Psoas muscle (tissue), 8 donors: ENCODE data around the gene ARHGEF17. TPM values are rescaled to one million over a fixed set of nuclear protein-coding genes. Genes with fewer than 3 reads are reported as not detected.

ENCODE experiments used
- ATAC-seq, 4 donors: fragments of 200-7000 bp; cut with Tn5 transposase; one replicate each; pipeline ENCODE4 v1.9.1; 2020; ENCODE audit warnings: moderate library complexity in 3 of 4, mild to moderate bottlenecking in 2 of 4
- DNase-seq, 2 donors: peaks; one replicate each; pipeline ENCODE4 v3.0.0-alpha.2; 2020
- H3K27ac ChIP-seq: fragments of 200-600 bp; one replicate; pipeline ENCODE4 v1.8.0; 2022
- H3K27me3 ChIP-seq, 3 donors: fragments of 200-600 bp in 1 of 3; one replicate each; pipeline versions ENCODE4 v1.6.1 to v1.8.0; 2013 to 2022; ENCODE audit warnings: low read length in 2 of 3, mild to moderate bottlenecking in 2 of 3, moderate library complexity in 1 of 3; ENCODE audit not compliant: insufficient read depth in 3 of 3
- H3K36me3 ChIP-seq, 2 donors: fragments of 200-600 bp in 1 of 2; one replicate each; pipeline versions ENCODE4 v1.6.1 to v1.8.0; 2013 to 2022; ENCODE audit warnings: low read depth in 1 of 2, mild to moderate bottlenecking in 1 of 2, moderate library complexity in 1 of 2; ENCODE audit not compliant: insufficient read depth in 1 of 2
- H3K4me1 ChIP-seq: fragments of 200-600 bp; one replicate; pipeline ENCODE4 v1.8.0; 2022
- H3K4me3 ChIP-seq: fragments of 200-600 bp; one replicate; pipeline ENCODE4 v1.8.0; 2022; ENCODE audit warnings: mild to moderate bottlenecking
- H3K9me3 ChIP-seq: fragments of 200-600 bp; one replicate; pipeline ENCODE4 v1.8.0; 2022
- WGBS, 3 donors: extraction: QIAGEN DNeasy Blood & Tissue Kit; methylation state at CpG; one replicate each; pipeline versions ENCODE4 v1.1.6 to v1.1.7; 2013; 5-methylcytosine and 5-hydroxymethylcytosine counted together
- intact Hi-C, 2 donors: fragments of 100-400 bp; cut with DNase I; formaldehyde crosslinking; loops; one replicate each; pipeline versions ENCODE4 v1.11.0 to v1.14.2; 2022
- polyA plus RNA-seq, 3 donors: library from polyadenylated mRNA; stranded (reverse); fragments of 200-250 nt; gene quantifications; one replicate each; pipeline ENCODE4 v1.2.3, GENCODE V29; 2013
- total RNA-seq, 4 donors: library from RNA; stranded (reverse); fragmentation: NEBNext Ultra II Directional in 2 of 4; extraction: Animal tissue kit (Norgen Biotek cat#: 25700) in 2 of 4; gene quantifications; one replicate each; pipeline versions ENCODE4 v1.2.1 to v1.2.4, GENCODE V29; 2021 to 2023
- TF ChIP-seq, protein P1 (sequence below): fragments of 200-600 bp; IDR thresholded peaks from one replicate; pipeline ENCODE4 v1.8.0; 2022; ENCODE audit warnings: antibody characterized with exemption
- donor health status: healthy with polysubstance abuse.
- donor health status: DM: no; HTN: no; CAD: no; lungs with moderate emphysema.
- donor health status: Bipolar disorder and iron deficiency.
- donor health status: healthy.
- donor health status: DM: yes; HTN: yes; CAD: no.
- donor health status: DM: no; HTN: no; CAD: no.
- donor health status: DM: no; HTN: no; CAD: no.
- donor health status: DM: yes; HTN: yes; CAD: no.

Gene ARHGEF17
- total and polyA plus RNA-seq, 7 donors = 5.7 to 38.4 (median 10.8) TPM

DNA sequence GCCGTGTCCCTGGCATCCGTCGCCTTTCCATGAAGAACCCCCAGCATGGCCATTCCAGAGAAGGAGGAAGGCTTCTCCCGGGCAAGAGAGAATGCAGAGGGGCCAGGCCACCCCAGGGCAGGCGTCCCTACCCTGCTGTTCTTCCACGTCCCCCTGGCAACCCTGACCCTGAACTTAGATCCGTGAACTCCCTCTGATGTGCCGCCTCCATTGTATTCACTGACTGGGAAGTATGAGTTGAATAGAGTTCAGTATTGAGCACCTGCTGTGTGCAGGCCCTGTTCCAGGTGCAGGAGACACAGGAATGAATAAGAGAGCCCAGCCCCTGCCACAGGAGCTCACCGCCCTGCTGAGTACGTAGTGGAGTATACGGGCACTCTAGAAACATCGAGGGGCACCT is 39.0 kb downstream of the ARHGEF17 start:
- intact Hi-C loops = no loop called here
- Histone ChIP-seq H3K9me3 (no peaks in the 10 kb centered on the region), H3K27ac (no peak overlapping the region), H3K4me1 (peaks cover 17% of the 10 kb centered on the region), H3K27me3 (no peaks in the 10 kb centered on the region), H3K4me3 (no peak overlapping the region), H3K36me3 (peaks cover 0 to 8% of the 10 kb centered on the region in 2 donors)
- TF ChIP-seq, protein P1, sequence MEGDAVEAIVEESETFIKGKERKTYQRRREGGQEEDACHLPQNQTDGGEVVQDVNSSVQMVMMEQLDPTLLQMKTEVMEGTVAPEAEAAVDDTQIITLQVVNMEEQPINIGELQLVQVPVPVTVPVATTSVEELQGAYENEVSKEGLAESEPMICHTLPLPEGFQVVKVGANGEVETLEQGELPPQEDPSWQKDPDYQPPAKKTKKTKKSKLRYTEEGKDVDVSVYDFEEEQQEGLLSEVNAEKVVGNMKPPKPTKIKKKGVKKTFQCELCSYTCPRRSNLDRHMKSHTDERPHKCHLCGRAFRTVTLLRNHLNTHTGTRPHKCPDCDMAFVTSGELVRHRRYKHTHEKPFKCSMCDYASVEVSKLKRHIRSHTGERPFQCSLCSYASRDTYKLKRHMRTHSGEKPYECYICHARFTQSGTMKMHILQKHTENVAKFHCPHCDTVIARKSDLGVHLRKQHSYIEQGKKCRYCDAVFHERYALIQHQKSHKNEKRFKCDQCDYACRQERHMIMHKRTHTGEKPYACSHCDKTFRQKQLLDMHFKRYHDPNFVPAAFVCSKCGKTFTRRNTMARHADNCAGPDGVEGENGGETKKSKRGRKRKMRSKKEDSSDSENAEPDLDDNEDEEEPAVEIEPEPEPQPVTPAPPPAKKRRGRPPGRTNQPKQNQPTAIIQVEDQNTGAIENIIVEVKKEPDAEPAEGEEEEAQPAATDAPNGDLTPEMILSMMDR = no peak
- ATAC-seq (no peak), DNase-seq (no peak)
- WGBS, 3 donors = 86 to 93% (median 88%) methylated on average over 12 of the region's 12 CpGs

DNA sequence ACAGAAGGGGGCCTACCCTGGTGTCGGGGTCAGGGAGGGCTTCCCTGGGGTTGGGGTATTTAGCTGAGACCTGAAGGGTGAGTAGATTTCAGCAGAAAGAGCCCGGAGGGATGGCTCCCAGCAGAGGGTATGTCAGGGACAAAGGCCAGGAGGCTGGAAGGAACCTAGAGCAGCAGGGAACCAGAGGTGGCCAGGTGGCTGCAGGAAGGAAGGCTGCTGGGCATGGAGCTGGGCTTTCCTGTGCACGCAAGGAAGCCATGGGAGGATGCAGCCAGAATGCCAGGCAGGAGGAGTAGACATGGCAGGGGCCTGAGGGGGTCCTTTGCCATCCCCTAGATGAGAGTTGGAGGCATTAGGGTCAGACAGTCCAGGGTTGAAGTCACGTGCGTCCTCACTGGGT is 40.8 kb downstream of the ARHGEF17 start:
- no peaks in the 10 kb centered on the region for H3K27me3 ChIP-seq
- H3K36me3 ChIP-seq = peaks cover 0 to 12% of the 10 kb centered on the region in 2 donors
- DNase-seq (no peak), ATAC-seq (no peak)
- intact Hi-C loops = no loop called here
- no peaks in the 10 kb centered on the region for H3K9me3 ChIP-seq
- no peak overlapping the region for H3K27ac ChIP-seq
- peaks cover 18% of the 10 kb centered on the region for H3K4me1 ChIP-seq
- H3K4me3 ChIP-seq = no peak overlapping the region
- 90 to 94% (median 90%) methylated on average over 5 of the region's 5 CpGs for WGBS, 3 donors
- TF ChIP-seq, protein P1 = no peak

DNA sequence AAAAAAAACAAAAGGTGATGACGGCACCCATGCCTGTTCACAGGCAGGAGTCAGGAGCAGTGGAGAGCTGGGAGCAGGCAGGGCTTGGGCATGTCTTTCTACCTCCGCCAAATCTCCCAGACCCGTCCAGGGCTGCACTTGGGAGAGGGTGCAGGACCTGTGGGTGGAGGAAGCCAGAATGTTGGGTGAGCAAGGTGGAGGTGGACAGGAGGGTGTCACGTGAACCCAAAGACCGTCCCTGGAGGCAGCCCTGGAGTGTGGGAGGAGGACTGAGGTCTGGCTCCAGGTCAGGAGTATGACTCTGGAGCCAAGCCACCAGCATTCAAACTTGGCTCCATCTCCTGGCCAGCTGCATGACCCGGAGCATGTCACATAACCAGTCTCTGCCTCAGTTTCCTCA is 41.6 kb downstream of the ARHGEF17 start:
- no peak for DNase-seq
- WGBS, 3 donors = 55 to 75% (median 67%) methylated on average over 6 of the region's 6 CpGs
- intact Hi-C loops = loop anchor here in 1 of 2 donors (2.0 kb wide), 1 partner anchor 311 kb away; no protein-coding TSS in a partner anchor
- ATAC-seq = no peak
- H3K9me3 ChIP-seq = no peaks in the 10 kb centered on the region
- no peak overlapping the region for H3K4me3 ChIP-seq
- H3K4me1 ChIP-seq = peaks cover 11% of the 10 kb centered on the region
- TF ChIP-seq, protein P1 = no peak
- H3K36me3 ChIP-seq = peaks cover 0 to 12% of the 10 kb centered on the region in 2 donors
- no peaks in the 10 kb centered on the region for H3K27me3 ChIP-seq
- no peak overlapping the region for H3K27ac ChIP-seq

DNA sequence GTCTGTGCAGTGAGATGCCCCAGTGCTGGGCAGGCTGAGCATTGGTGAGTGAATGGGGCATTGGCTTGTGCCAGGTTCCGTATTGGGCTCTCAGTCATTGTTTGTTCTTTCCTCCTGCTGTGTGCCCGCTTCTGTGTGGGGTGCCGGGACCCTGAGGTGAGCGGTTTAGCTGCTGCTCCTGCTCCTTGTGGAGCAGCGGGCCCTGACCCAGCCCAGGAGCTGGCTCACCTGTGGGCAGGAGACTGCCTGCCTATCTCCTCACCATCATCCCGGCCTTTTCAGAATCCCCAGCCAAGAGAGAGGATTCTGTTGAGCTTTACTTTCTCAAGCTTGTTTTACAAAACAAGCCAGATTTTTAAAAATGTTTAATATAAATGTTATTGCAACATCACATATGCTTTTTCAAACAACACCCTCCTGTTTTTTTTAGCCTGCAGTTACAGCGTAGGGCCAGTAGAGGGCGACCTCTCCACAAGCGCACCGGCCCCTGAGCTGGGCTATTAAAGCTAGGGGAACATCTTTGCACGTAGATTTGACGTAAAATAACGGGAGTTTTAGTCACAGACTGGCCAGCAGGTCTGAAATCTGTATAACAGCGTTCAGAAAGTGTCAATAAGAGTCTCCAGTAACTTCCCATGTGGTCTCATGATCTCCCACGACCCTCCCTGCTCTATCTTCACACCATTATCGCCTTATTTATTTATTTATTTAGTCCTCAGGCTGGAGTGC is 43.0 kb downstream of the ARHGEF17 start:
- DNase-seq (no peak), ATAC-seq (peak; percentile 56 to 86 (median 75))
- Histone ChIP-seq H3K4me1 (peaks cover 4% of the 10 kb centered on the region), H3K27ac (no peak overlapping the region), H3K4me3 (no peak overlapping the region), H3K9me3 (no peaks in the 10 kb centered on the region), H3K36me3 (peaks cover 0 to 12% of the 10 kb centered on the region in 2 donors), H3K27me3 (no peaks in the 10 kb centered on the region)
- TF ChIP-seq, protein P1 = peak; percentile 99
- WGBS, 3 donors = 22 to 25% (median 24%) methylated on average over 16 of the region's 16 CpGs
- intact Hi-C loops = loop anchor here in 1 of 2 donors (1.0 to 2.0 kb wide), 2 partner anchors 42 to 310 kb away; no protein-coding TSS in a partner anchor
